HepG2 (cell line): Measurements from ENCODE around the gene TCF23. TPM values are rescaled to one million over a fixed set of nuclear protein-coding genes. Genes with fewer than 3 reads are reported as not detected.

ENCODE experiments used
- ARNT2 ChIP-seq: sonication (generic); formaldehyde crosslinking; IDR thresholded peaks from 2 replicates; pipeline ENCODE4 v1.8.0; 2022; ENCODE audit warnings: mild to moderate bottlenecking, low read depth, missing genetic modification reagents, moderate library complexity
- ELF3 ChIP-seq: IDR thresholded peaks from 2 replicates; pipeline ENCODE4 v1.6.1; 2016; ENCODE audit warnings: missing genetic modification reagents, missing compliant biosample characterization
- ETV6 ChIP-seq: sonication (generic); formaldehyde crosslinking; conservative IDR thresholded peaks from 2 replicates; pipeline ENCODE4 v1.4.0; 2020; ENCODE audit warnings: missing genetic modification reagents
- FIP1L1 ChIP-seq: fragments of 200-400 bp; formaldehyde crosslinking; IDR thresholded peaks from 2 replicates; pipeline ENCODE4 v1.6.1; 2018; ENCODE audit warnings: low read depth, mild to moderate bottlenecking, low read length, moderate library complexity, borderline replicate concordance; ENCODE audit not compliant: insufficient read depth
- FOXA3 ChIP-seq: IDR thresholded peaks from 2 replicates; pipeline ENCODE4 v1.6.1; 2016; ENCODE audit warnings: missing genetic modification reagents, missing compliant biosample characterization
- FOXC1 ChIP-seq: sonication (generic); formaldehyde crosslinking; IDR thresholded peaks from 2 replicates; pipeline ENCODE4 v1.8.0; 2022; ENCODE audit warnings: mild to moderate bottlenecking, missing genetic modification reagents, borderline replicate concordance
- GATAD2A ChIP-seq: IDR thresholded peaks from 2 replicates; pipeline ENCODE4 v1.6.1; 2016
- MED8 ChIP-seq: sonication (generic); formaldehyde crosslinking; IDR thresholded peaks from 2 replicates; pipeline ENCODE4 v1.8.1; 2023; ENCODE audit warnings: mild to moderate bottlenecking, missing genetic modification reagents; ENCODE audit not compliant: insufficient replicate concordance
- MEIS1 ChIP-seq: sonication (generic); formaldehyde crosslinking; IDR thresholded peaks from 2 replicates; pipeline ENCODE4 v1.9.0; 2021; ENCODE audit warnings: mild to moderate bottlenecking, missing genetic modification reagents, moderate library complexity, borderline replicate concordance
- NCOA1 ChIP-seq: sonication (generic); formaldehyde crosslinking; IDR thresholded peaks from 2 replicates; pipeline ENCODE4 v1.9.0; 2021; ENCODE audit warnings: missing genetic modification reagents
- RARA ChIP-seq: IDR thresholded peaks from 2 replicates; pipeline ENCODE4 v1.6.1; 2016; ENCODE audit warnings: missing genetic modification reagents, missing compliant biosample characterization
- SALL1 ChIP-seq: sonication (generic); formaldehyde crosslinking; IDR thresholded peaks from 2 replicates; pipeline ENCODE4 v1.8.0; 2022; ENCODE audit warnings: mild to moderate bottlenecking, missing genetic modification reagents
- SNRNP70 ChIP-seq: fragments of 200-400 bp; formaldehyde crosslinking; IDR thresholded peaks from 2 replicates; pipeline ENCODE4 v1.6.1; 2017; ENCODE audit warnings: mild to moderate bottlenecking, low read depth, low read length, moderate library complexity
- SP4 ChIP-seq: sonication (generic); formaldehyde crosslinking; IDR thresholded peaks from 2 replicates; pipeline ENCODE4 v1.8.1; 2023; ENCODE audit warnings: mild to moderate bottlenecking, missing genetic modification reagents
- SSRP1 ChIP-seq: IDR thresholded peaks from 2 replicates; pipeline ENCODE4 v1.6.1; 2016; ENCODE audit warnings: control low read depth
- TBX2 ChIP-seq: sonication (generic); formaldehyde crosslinking; IDR thresholded peaks from 2 replicates; pipeline ENCODE4 v1.5.0; 2020; ENCODE audit warnings: missing genetic modification reagents, mild to moderate bottlenecking, borderline replicate concordance
- YEATS4 ChIP-seq: sonication (generic); formaldehyde crosslinking; IDR thresholded peaks from 2 replicates; pipeline ENCODE4 v1.4.0; 2020; ENCODE audit warnings: missing genetic modification reagents, borderline replicate concordance
- ZNF432 ChIP-seq: sonication (generic); formaldehyde crosslinking; IDR thresholded peaks from 2 replicates; pipeline ENCODE4 v1.5.0; 2020; ENCODE audit warnings: missing genetic modification reagents, mild to moderate bottlenecking, borderline replicate concordance
- ZNF451 ChIP-seq: sonication (generic); formaldehyde crosslinking; IDR thresholded peaks from 2 replicates; pipeline ENCODE4 v1.5.0; 2020; ENCODE audit warnings: mild to moderate bottlenecking, missing genetic modification reagents
- ZNF543 ChIP-seq: sonication (generic); formaldehyde crosslinking; IDR thresholded peaks from 2 replicates; pipeline ENCODE4 v1.4.0; 2020; ENCODE audit warnings: mild to moderate bottlenecking, missing genetic modification reagents
- ZNF720 ChIP-seq: sonication (generic); formaldehyde crosslinking; IDR thresholded peaks from 2 replicates; pipeline ENCODE4 v1.4.0; 2020; ENCODE audit warnings: missing genetic modification reagents
- ZNF749 ChIP-seq: sonication (generic); formaldehyde crosslinking; IDR thresholded peaks from 2 replicates; pipeline ENCODE4 v1.8.0; 2022; ENCODE audit warnings: mild to moderate bottlenecking, missing genetic modification reagents, moderate library complexity, borderline replicate concordance
- ZNF891 ChIP-seq: sonication (generic); formaldehyde crosslinking; IDR thresholded peaks from 2 replicates; pipeline ENCODE4 v1.5.0; 2020; ENCODE audit warnings: mild to moderate bottlenecking, missing genetic modification reagents
- polyA plus RNA-seq, 8 experiments: library from polyadenylated mRNA; depleted of rRNA in 3 of 8; stranded (reverse) in 7 of 8; unstranded in 1 of 8; fragments of >200 nt; fragmentation: Illumina TruSeq in 4 of 8; extraction: Trizol in 4 of 8; gene quantifications; 2 replicates each; pipeline versions ENCODE4 v1.2.1 to v1.2.3, GENCODE V29; 2011 to 2016; ENCODE audit warnings: low read depth in 4 of 8, missing spikeins in 1 of 8, mixed read lengths in 1 of 8; ENCODE audit not compliant: insufficient read depth in 1 of 8
- total RNA-seq, 5 experiments: library from RNA; depleted of rRNA; stranded (reverse); fragments of >200 nt; fragmentation: Illumina TruSeq; extraction: Trizol; gene quantifications; 2 replicates each; pipeline ENCODE4 v1.2.3, GENCODE V29; 2016; ENCODE audit warnings: low read depth in 1 of 5
- TF ChIP-seq, protein P1 (sequence below): sonication (generic); formaldehyde crosslinking; IDR thresholded peaks from 2 replicates; pipeline ENCODE4 v1.8.0; 2022; ENCODE audit warnings: mild to moderate bottlenecking, missing genetic modification reagents, moderate library complexity
- TF ChIP-seq, protein P2 (sequence below): IDR thresholded peaks from 2 replicates; pipeline ENCODE4 v1.6.1; 2016; ENCODE audit warnings: missing compliant biosample characterization, missing genetic modification reagents, borderline replicate concordance
- TF ChIP-seq, protein P3 (sequence below): sonication (generic); formaldehyde crosslinking; IDR thresholded peaks from 2 replicates; pipeline ENCODE4 v1.4.0; 2020; ENCODE audit warnings: missing genetic modification reagents
- TF ChIP-seq, protein P4 (sequence below): sonication (generic); formaldehyde crosslinking; IDR thresholded peaks from 2 replicates; pipeline ENCODE4 v1.4.0; 2020; ENCODE audit warnings: missing genetic modification reagents

TCF23 gene
- total and polyA plus RNA-seq, 2 of the 13 experiments (the other 11 are each of a cell fraction or from before 2014, with no cell fraction given): 0.02 to 1.4 TPM

DNA sequence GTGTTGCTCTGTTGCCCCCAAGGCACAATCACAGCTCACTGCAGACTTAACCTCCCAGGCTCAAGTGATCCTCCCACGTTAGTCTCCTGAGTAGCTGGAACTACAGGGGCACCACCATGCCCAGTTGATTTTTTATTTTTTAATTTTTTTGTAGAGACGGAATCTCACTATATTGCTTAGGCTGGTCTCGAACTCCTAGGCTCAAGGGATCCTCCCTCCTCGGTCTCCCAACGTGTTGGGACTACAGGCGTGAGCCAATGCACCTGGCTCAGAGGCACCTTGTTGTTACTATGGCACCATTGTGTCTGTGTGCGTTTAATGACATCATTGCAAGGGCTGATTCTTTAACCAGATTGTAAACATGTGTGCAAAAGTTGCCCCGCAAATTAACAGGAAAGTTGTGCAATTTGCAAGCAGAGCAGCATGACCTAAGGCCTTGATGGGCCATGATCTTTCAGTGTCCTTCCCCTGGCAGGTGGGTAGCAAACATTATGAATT is 22.6 kb downstream of the TCF23 start (continued):
- TF ChIP-seq ZNF432 (no peak), MED8 (CRISPR knock-in tag) (peak; percentile 67), NCOA1 (CRISPR knock-in tag) (no peak), FOXA3 (CRISPR knock-in tag) (peak; percentile 100), GATAD2A (peak; percentile 100), ZNF720 (CRISPR knock-in tag) (no peak), SSRP1 (CRISPR knock-in tag) (peak; percentile 82), ZNF891 (CRISPR knock-in tag) (no peak), ZNF543 (CRISPR knock-in tag) (no peak), ELF3 (peak; percentile 90), SNRNP70 (no peak), ETV6 (CRISPR knock-in tag) (no peak), FIP1L1 (no peak), YEATS4 (peak; percentile 59; the same call in 1 of the 2 replicates), TBX2 (CRISPR knock-in tag) (peak; percentile 95), SP4 (CRISPR knock-in tag) (peak; percentile 9; the same call in 1 of the 2 replicates), ZNF749 (CRISPR knock-in tag) (no peak), ZNF451 (CRISPR knock-in tag) (no peak), SALL1 (CRISPR knock-in tag) (peak; percentile 100), MEIS1 (0 out of 2 replicates have a peak, but pooled peaks have one; percentile 24), FOXC1 (CRISPR knock-in tag) (no peak; the same call in 1 of the 2 replicates), ARNT2 (CRISPR knock-in tag) (0 out of 2 replicates have a peak, but pooled peaks have one; percentile 28), RARA (CRISPR knock-in tag) (peak; percentile 97)
- TF ChIP-seq, protein P1, sequence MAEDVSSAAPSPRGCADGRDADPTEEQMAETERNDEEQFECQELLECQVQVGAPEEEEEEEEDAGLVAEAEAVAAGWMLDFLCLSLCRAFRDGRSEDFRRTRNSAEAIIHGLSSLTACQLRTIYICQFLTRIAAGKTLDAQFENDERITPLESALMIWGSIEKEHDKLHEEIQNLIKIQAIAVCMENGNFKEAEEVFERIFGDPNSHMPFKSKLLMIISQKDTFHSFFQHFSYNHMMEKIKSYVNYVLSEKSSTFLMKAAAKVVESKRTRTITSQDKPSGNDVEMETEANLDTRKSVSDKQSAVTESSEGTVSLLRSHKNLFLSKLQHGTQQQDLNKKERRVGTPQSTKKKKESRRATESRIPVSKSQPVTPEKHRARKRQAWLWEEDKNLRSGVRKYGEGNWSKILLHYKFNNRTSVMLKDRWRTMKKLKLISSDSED (CRISPR knock-in tag): no peak
- TF ChIP-seq, protein P2, sequence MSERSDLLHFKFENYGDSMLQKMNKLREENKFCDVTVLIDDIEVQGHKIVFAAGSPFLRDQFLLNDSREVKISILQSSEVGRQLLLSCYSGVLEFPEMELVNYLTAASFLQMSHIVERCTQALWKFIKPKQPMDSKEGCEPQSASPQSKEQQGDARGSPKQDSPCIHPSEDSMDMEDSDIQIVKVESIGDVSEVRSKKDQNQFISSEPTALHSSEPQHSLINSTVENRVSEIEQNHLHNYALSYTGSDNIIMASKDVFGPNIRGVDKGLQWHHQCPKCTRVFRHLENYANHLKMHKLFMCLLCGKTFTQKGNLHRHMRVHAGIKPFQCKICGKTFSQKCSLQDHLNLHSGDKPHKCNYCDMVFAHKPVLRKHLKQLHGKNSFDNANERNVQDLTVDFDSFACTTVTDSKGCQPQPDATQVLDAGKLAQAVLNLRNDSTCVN (CRISPR knock-in tag): peak; percentile 56; the same call in 1 of the 2 replicates
- TF ChIP-seq, protein P3, sequence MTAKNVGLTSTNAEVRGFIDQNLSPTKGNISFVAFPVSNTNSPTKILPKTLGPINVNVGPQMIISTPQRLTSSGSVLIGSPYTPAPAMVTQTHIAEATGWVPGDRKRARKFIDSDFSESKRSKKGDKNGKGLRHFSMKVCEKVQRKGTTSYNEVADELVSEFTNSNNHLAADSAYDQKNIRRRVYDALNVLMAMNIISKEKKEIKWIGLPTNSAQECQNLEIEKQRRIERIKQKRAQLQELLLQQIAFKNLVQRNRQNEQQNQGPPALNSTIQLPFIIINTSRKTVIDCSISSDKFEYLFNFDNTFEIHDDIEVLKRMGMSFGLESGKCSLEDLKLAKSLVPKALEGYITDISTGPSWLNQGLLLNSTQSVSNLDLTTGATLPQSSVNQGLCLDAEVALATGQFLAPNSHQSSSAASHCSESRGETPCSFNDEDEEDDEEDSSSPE: peak; percentile 57
- TF ChIP-seq, protein P4, sequence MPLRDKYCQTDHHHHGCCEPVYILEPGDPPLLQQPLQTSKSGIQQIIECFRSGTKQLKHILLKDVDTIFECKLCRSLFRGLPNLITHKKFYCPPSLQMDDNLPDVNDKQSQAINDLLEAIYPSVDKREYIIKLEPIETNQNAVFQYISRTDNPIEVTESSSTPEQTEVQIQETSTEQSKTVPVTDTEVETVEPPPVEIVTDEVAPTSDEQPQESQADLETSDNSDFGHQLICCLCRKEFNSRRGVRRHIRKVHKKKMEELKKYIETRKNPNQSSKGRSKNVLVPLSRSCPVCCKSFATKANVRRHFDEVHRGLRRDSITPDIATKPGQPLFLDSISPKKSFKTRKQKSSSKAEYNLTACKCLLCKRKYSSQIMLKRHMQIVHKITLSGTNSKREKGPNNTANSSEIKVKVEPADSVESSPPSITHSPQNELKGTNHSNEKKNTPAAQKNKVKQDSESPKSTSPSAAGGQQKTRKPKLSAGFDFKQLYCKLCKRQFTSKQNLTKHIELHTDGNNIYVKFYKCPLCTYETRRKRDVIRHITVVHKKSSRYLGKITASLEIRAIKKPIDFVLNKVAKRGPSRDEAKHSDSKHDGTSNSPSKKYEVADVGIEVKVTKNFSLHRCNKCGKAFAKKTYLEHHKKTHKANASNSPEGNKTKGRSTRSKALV: peak; percentile 74; the same call in 1 of the 2 replicates
